Loucy (cell line): Measurements from ENCODE around the gene PRR7.

ENCODE experiments used
- H2AFZ ChIP-seq: fragments of 200-600 bp; sonication (generic); 2 replicates; pipeline ENCODE4 v1.6.0; 2016; ENCODE audit warnings: antibody characterized with exemption, mild to moderate bottlenecking, low read length, moderate library complexity
- H3F3A ChIP-seq: fragments of 200-600 bp; 2 replicates; pipeline ENCODE4 v1.6.0; 2016; ENCODE audit warnings: antibody characterized with exemption, low read depth, mild to moderate bottlenecking
- H3K27me3 ChIP-seq: fragments of 200-600 bp; sonication (generic); 2 replicates; pipeline ENCODE4 v1.6.1; 2014; ENCODE audit warnings: low read length, mild to moderate bottlenecking; ENCODE audit not compliant: insufficient read depth, poor library complexity, severe bottlenecking
- H3K36me3 ChIP-seq: fragments of 200-600 bp; sonication (generic); 2 replicates; pipeline ENCODE4 v1.6.1; 2016; ENCODE audit warnings: low read length; ENCODE audit not compliant: insufficient read depth
- H3K4me1 ChIP-seq: fragments of 200-600 bp; sonication (generic); 2 replicates; pipeline ENCODE4 v1.5.1; 2014; ENCODE audit warnings: low read length, mild to moderate bottlenecking; ENCODE audit not compliant: insufficient read depth, poor library complexity, severe bottlenecking
- H3K4me2 ChIP-seq: fragments of 200-600 bp; sonication (generic); 2 replicates; pipeline ENCODE4 v1.6.0; 2014; ENCODE audit warnings: antibody characterized with exemption, low read length, low read depth, mild to moderate bottlenecking; ENCODE audit not compliant: poor library complexity, severe bottlenecking
- H3K4me3 ChIP-seq: fragments of 200-600 bp; sonication (generic); 2 replicates; pipeline ENCODE4 v1.5.1; 2014; ENCODE audit warnings: low read length, mild to moderate bottlenecking, mixed read lengths; ENCODE audit not compliant: poor library complexity, severe bottlenecking
- H3K79me2 ChIP-seq: fragments of 200-600 bp; sonication (generic); 2 replicates; pipeline ENCODE4 v1.6.1; 2014; ENCODE audit warnings: low read length; ENCODE audit not compliant: insufficient read depth
- H3K9ac ChIP-seq: fragments of 200-600 bp; sonication (generic); 2 replicates; pipeline ENCODE4 v1.6.0; 2014; ENCODE audit warnings: mild to moderate bottlenecking, low read depth, low read length, moderate library complexity; ENCODE audit not compliant: poor library complexity, severe bottlenecking
- H3K9me2 ChIP-seq: fragments of 200-600 bp; sonication (generic); replicated peaks from 2 replicates; pipeline ENCODE4 v1.6.1; 2016; ENCODE audit warnings: low read depth, low read length, mixed read lengths
- H3K9me3 ChIP-seq: fragments of 200-600 bp; sonication (generic); 2 replicates; pipeline ENCODE4 v1.6.1; 2014; ENCODE audit warnings: mild to moderate bottlenecking, antibody characterized with exemption, low read length, low read depth; ENCODE audit not compliant: insufficient read depth
- H4K20me1 ChIP-seq: fragments of 200-600 bp; sonication (generic); 2 replicates; pipeline ENCODE4 v1.6.0; 2014; ENCODE audit warnings: antibody characterized with exemption, low read length, mild to moderate bottlenecking; ENCODE audit not compliant: insufficient read depth, poor library complexity, severe bottlenecking
- CTCF ChIP-seq: fragments of 200-600 bp; sonication (generic); conservative IDR thresholded peaks from 2 replicates; pipeline ENCODE4 v1.5.1; 2014; ENCODE audit warnings: mild to moderate bottlenecking, antibody characterized with exemption, low read length
- EZH2phosphoT487 ChIP-seq: fragments of 200-600 bp; IDR thresholded peaks from 2 replicates; pipeline ENCODE4 v1.6.1; 2018; ENCODE audit warnings: antibody characterized with exemption, mild to moderate bottlenecking, moderate library complexity, borderline replicate concordance

The PRR7 gene

GRCh38 chr5:177491429-177491945, 44.9 kb downstream of the PRR7 start:
- H2AFZ ChIP-seq, result no peak overlapping the region
- H3F3A ChIP-seq, result no peaks in the 10 kb centered on the region
- TF ChIP-seq EZH2phosphoT487, result no peak
- TF ChIP-seq CTCF, result peak; percentile 23; the same call in 1 of the 2 replicates
- peaks cover 13% of the 10 kb centered on the region for H4K20me1 ChIP-seq
- H3K4me1 ChIP-seq, result peaks cover 5% of the 10 kb centered on the region
- H3K9me2 ChIP-seq, result no peaks in the 10 kb centered on the region
- no peaks in the 10 kb centered on the region for H3K9me3 ChIP-seq
- H3K4me3 ChIP-seq, result no peak overlapping the region
- H3K79me2 ChIP-seq, result peaks cover 33% of the 10 kb centered on the region; the same call in 1 of the 2 replicates
- H3K36me3 ChIP-seq, result peaks cover 4% of the 10 kb centered on the region; the same call in 1 of the 2 replicates
- no peak overlapping the region for H3K4me2 ChIP-seq
- no peak overlapping the region for H3K9ac ChIP-seq
- no peaks in the 10 kb centered on the region for H3K27me3 ChIP-seq

- H4K20me1 ChIP-seq, result peaks cover 13% of the 10 kb centered on the region
- H3K9me3 ChIP-seq, result no peaks in the 10 kb centered on the region
- peaks cover 5% of the 10 kb centered on the region for H3K4me1 ChIP-seq
- no peak overlapping the region for H3K4me2 ChIP-seq
- no peak overlapping the region for H3K4me3 ChIP-seq
- peaks cover 36% of the 10 kb centered on the region; the same call in 1 of the 2 replicates for H3K79me2 ChIP-seq
- H3K9ac ChIP-seq, result no peak overlapping the region
- TF ChIP-seq CTCF, result no peak
- no peak for TF ChIP-seq EZH2phosphoT487
- H3K27me3 ChIP-seq, result no peaks in the 10 kb centered on the region
- no peaks in the 10 kb centered on the region for H3K9me2 ChIP-seq
- H3F3A ChIP-seq, result no peaks in the 10 kb centered on the region
- no peak overlapping the region for H2AFZ ChIP-seq
- peaks cover 2% of the 10 kb centered on the region; the same call in 1 of the 2 replicates for H3K36me3 ChIP-seq
These were observed 45.6 kb downstream of the PRR7 start for GRCh38 chr5:177491983-177492746.

- no peak overlapping the region for H3K4me3 ChIP-seq
- no peak for TF ChIP-seq CTCF
- TF ChIP-seq EZH2phosphoT487, result no peak
- H3K9me3 ChIP-seq, result no peaks in the 10 kb centered on the region
- H3K36me3 ChIP-seq, result no peaks in the 10 kb centered on the region; the same call in 1 of the 2 replicates
- no peak overlapping the region for H2AFZ ChIP-seq
- no peak overlapping the region for H3K9ac ChIP-seq
- no peaks in the 10 kb centered on the region for H3K27me3 ChIP-seq
- no peaks in the 10 kb centered on the region for H3K9me2 ChIP-seq
- H4K20me1 ChIP-seq, result peaks cover 13% of the 10 kb centered on the region
- H3F3A ChIP-seq, result no peaks in the 10 kb centered on the region
- peaks cover 36% of the 10 kb centered on the region; the same call in 1 of the 2 replicates for H3K79me2 ChIP-seq
- H3K4me2 ChIP-seq, result no peak overlapping the region
- peaks cover 5% of the 10 kb centered on the region for H3K4me1 ChIP-seq
These were observed 46.2 kb downstream of the PRR7 start for GRCh38 chr5:177492841-177493240.
